ENCODE results near the gene KSR2.
"Not testable (repeated sequence)": the region's sequence is repeated elsewhere in the genome, so short reads cannot be mapped to it uniquely, and the experiment has no call there.

Gene KSR2

GRCh38 chr12:117685110-117685926 is 283.5 kb downstream of the KSR2 start:
- no peak for DNase-seq (ENCODE audit: low read depth)

DNA sequence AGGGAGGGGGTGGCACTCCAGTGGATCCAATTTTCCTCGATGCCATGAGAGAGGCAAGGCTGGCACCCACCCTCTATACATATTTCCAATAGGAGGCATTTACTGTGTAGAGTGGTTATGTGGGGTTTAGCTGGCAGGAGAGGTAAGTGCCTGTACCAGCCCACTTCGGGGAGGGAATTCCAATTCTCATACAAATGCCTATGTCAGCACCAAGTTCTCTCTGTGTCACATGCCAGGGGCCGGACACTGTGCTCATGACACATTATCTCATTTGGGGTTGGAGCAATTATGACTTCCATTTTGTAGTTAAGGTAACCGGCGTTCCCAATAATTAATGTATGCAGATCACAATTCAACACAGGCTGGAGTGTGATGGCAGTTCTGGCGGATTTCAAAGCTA is 284.3 kb downstream of the KSR2 start:
- no peak for DNase-seq (ENCODE audit: low read depth)

GRCh38 chr12:117680312-117680711 is 288.5 kb downstream of the KSR2 start:
- no peak for DNase-seq (ENCODE audit: low read depth)

- no peak for DNase-seq (ENCODE audit: low read depth)
Measured at GRCh38 chr12:117679776-117680175, 289.0 kb downstream of the KSR2 start.

DNA sequence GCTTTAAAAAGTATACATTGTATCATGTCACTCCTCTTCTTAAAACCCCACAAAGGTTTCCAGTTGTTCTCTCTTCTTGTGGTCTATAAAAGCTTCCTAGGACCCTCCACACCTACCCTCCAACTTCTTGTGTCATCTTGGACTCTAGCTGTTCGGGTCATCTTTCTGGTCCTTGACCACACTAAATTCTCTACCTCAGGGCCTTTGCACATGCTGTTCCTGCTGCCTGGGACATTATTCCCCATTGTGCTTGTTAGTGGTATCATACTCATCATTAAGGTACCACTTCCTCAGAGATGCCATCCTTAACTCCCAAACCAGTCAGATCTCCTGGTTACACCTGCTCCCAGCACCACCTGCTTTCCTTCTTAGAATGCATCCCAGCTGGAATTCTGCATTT is 294.0 kb downstream of the KSR2 start:
- DNase-seq (ENCODE audit: low read depth) = no peak

DNA sequence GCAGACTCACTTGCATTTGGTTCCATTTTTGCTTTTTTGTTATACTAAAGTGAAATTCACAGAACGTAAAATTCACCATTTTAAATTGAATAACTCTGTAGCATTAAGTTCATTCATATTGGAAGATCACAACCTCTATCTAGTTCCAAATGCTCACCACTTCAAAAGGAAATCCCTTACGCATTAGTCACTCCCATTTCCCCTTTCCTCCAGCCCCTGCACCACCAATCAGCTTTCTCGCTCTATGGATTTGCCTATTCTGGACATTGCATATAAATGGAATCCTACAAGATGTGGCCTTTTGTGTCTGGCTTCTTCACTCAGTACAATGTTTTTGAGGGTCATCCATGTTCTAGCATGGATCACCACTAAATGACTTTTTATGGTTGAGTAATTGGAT is 294.5 kb downstream of the KSR2 start:
- no peak for DNase-seq (ENCODE audit: low read depth)

DNA sequence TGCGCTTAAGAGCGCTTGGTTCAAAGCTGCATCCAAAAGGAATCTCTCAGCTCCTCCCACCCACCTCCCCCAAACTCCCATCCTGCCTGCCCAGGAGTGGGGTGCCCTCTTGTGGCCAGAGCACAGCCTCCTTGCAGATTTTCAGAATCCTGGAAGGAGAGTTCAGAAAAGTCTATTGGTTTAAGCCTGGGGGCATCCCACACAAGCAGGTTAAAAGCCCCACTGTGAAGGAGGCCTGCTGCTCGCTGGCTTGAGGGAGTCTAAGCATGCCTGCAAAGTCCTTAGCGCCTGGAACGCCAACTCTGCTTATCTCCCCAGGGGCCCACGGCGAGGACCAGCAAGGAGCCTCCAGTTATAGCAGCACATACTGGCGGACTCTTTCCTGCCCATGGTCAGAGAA is 297.1 kb downstream of the KSR2 start:
- no peak for DNase-seq (ENCODE audit: low read depth)

DNA sequence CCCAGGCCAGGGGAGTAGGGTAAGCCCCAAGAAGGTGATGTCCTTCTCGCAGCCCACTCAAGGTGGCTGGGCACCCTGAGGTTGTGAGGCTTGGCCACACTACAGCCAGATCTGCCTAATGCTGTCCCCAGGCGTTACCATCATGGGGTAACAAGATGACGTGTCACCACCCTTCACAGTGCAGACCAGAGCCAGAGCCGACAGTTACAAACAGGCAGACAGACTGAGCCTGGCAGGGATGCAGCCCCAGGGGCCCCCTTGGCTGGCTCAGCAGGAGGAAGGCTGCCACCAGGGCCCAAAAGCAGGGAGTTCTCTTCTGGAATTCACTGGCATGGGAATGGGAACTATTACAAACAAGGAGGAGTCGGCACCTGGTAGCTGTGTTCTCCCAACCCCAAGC is 304.6 kb downstream of the KSR2 start:
- no peak for DNase-seq (ENCODE audit: low read depth)

GRCh38 chr12:117662620-117663395 is 306.0 kb downstream of the KSR2 start:
- no peak for DNase-seq (ENCODE audit: low read depth)

GRCh38 chr12:117662220-117662619 is 306.6 kb downstream of the KSR2 start:
- no peak for DNase-seq (ENCODE audit: low read depth)

- DNase-seq (ENCODE audit: low read depth) = no peak
Measured at GRCh38 chr12:117661471-117661870, 307.3 kb downstream of the KSR2 start.

GRCh38 chr12:117660896-117661295 is 307.9 kb downstream of the KSR2 start:
- DNase-seq (ENCODE audit: low read depth) = no peak

- DNase-seq (ENCODE audit: low read depth) = no peak
Measured at GRCh38 chr12:117658226-117658625, 310.6 kb downstream of the KSR2 start.

- no peak for DNase-seq (ENCODE audit: low read depth)
Measured at GRCh38 chr12:117649796-117650195, 319.0 kb downstream of the KSR2 start.

GRCh38 chr12:117646520-117646919 is 322.3 kb downstream of the KSR2 start:
- no peak for DNase-seq (ENCODE audit: low read depth)

DNA sequence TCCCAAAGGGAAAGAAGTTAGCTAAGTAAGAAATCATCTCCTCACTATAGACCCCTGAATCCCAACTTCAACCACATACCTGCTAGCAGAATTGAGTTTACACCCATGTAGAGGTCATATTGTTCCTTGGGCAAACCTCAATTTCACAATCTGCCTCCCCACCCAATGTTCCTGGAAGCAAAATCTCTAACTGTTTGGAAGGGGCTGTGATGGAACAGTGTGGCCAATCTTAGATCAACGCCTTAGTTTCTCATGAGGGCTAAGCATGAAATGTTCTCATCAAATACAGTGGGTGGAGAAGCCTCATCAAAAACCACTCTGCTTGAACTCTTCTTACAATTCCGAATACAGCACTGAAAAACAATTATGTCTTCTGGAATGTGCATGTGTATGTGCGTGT is 323.3 kb downstream of the KSR2 start:
- DNase-seq (ENCODE audit: low read depth) = no peak

- DNase-seq (ENCODE audit: low read depth) = no peak
Measured at GRCh38 chr12:117643971-117644370, 324.8 kb downstream of the KSR2 start.

DNA sequence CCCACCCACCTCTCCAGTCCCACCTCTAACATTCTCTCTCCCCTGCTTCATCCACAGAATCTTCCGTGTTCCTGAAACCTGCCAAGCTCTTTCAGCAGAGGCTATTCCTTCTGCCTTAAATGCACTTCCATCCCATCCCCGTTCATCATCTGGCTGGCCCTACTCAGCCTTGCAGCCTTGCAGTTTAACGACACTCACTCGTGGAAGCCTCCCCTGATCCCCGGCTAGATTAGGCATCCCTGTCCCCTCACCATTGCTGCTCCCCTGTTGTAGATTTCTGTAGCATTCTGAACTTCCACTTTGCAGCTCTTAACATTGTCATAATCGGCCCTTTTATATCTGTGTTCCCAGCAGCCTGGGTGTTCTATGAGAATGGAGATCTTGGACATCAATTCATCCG is 326.9 kb downstream of the KSR2 start:
- DNase-seq (ENCODE audit: low read depth) = no peak

DNA sequence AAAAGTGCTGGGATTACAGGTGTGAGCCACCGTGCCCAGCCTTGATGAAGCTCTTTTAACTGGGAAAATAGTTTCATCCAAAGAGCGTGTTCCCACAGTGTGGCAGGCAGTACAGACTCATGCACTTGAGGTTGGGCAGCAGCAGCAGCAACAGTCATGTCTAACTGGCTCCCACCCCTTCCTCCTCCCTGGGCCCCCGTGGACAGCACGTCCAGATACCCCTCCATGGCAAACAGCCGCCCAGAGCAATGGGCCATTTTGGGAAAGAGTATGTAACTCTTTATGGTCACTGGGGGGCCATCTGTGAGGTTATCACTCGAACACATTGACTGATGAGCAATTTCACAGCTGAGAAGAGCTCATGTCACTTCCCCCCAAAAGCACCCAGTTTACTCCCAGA is 328.3 kb downstream of the KSR2 start:
- DNase-seq (ENCODE audit: low read depth) = no peak

- no peak for DNase-seq (ENCODE audit: low read depth)
Measured at GRCh38 chr12:117629454-117629853, 339.3 kb downstream of the KSR2 start.

- not testable (repeated sequence) for DNase-seq (ENCODE audit: low read depth)
Measured at GRCh38 chr12:117628711-117629110, 340.1 kb downstream of the KSR2 start.

GRCh38 chr12:117622741-117623140 is 346.0 kb downstream of the KSR2 start:
- DNase-seq (ENCODE audit: low read depth) = no peak

DNA sequence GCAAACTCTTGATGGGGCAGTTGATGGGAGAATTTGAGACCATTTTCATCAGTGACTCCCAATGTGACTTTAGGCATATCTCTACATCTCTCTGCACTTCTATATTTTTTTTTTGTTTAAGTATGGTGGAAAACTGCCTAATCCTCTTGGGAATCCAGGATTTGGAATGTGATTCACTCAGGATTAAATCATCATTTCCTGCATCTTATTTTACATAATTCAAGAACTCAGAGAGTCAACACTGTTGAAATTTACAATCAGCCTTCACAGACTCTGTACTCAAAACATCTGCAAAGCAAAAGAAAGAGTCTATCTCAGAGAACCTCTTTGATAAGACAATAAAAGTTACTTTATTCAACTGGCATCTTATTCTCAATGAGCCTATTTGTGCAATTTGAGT is 346.7 kb downstream of the KSR2 start:
- no peak for DNase-seq (ENCODE audit: low read depth)

DNA sequence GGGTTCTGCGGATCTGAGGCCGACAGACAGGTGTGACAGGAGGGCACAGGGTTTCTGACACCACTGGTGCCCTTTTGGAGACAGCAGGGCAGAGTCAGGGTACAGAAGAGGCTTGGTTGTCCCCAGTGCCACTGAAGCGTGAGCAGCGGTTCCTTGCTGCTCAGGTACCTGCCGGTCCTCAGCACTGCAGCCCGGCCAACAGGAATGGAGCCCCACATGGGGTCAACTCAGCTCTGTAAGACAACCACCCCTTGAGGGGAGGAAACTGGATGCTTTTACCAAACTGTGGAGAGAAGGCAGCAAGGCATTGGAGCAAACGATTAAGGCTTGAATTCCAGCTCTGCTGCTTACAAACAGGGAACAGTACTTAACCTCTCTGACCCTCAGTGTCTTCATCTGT is 361.0 kb downstream of the KSR2 start:
- DNase-seq (ENCODE audit: low read depth) = no peak
